T-helper 2 cell treated with Interferon-gamma antibody and Interleukin-4, amounts not matched to agents 5 μg/mL and 100 μg/mL, for 36 hours (primary cell): ENCODE results near the gene PTPRZ1.

Experiments used
- DNase-seq: peaks from one replicate; pipeline ENCODE4 v3.0.0; 2021; ENCODE audit warnings: low spot score
- H3K27ac Mint-ChIP-seq: one replicate; pipeline ENCODE4 v1.8.0; 2021; ENCODE audit warnings: mild to moderate bottlenecking, mixed read lengths
- H3K27me3 Mint-ChIP-seq: one replicate; pipeline ENCODE4 v1.8.0; 2021; ENCODE audit warnings: low read depth, mixed read lengths
- H3K36me3 Mint-ChIP-seq: one replicate; pipeline ENCODE4 v1.8.0; 2021; ENCODE audit warnings: low read depth, mixed read lengths
- H3K4me1 Mint-ChIP-seq: one replicate; pipeline ENCODE4 v1.8.0; 2021; ENCODE audit warnings: low read depth, mixed read lengths
- H3K4me3 Mint-ChIP-seq: one replicate; pipeline ENCODE4 v1.8.0; 2022; ENCODE audit warnings: mild to moderate bottlenecking, moderate library complexity, mixed read lengths
- H3K9me3 Mint-ChIP-seq: one replicate; pipeline ENCODE4 v1.8.0; 2021; ENCODE audit warnings: mixed read lengths

The PTPRZ1 gene

DNA sequence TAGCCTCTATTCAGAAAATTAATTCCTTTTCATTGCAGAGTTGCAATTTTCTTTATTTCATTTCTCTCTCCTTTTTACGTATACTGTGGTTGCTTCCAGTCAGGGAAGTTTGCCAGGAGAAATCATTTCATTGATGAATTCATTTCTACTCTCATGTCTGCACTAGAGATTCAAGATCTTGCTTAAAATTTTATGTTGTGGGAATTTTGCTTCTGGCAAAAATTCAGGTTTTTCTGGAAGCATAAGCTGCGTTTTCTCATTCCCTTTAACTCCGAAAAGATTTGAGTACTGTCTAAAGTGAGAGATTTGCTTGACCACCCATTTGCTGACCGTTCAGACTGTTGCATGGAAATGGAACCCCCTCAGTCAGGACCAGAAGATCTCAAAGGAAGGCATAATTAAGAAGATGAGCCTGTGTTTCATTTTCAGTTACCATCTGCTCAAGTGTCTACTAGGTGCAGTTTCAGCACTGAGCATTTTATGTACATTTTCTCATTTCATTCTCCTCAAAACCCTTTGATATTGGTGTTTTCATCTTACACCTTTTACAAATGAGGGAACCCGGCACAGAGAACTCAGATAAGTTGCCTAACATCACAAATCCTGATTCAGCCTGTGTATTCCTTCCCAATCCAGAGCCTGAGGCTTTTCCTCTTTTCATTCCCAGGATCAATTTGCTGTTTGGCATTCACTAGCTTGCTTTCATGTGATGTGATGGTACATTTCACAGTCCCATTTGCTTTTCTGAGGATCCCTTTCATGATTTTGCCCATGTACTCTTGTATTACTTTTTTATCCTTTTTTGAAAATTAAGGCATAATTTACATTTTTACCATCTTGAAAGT, 3.9 kb downstream of the PTPRZ1 start:
- no peak overlapping the region for H3K27ac Mint-ChIP-seq
- no peaks in the 10 kb centered on the region for H3K9me3 Mint-ChIP-seq
- DNase-seq, result no peak
- peaks cover 36% of the 10 kb centered on the region for H3K27me3 Mint-ChIP-seq
- peaks cover 3% of the 10 kb centered on the region for H3K4me1 Mint-ChIP-seq
- H3K4me3 Mint-ChIP-seq, result no peak overlapping the region
- H3K36me3 Mint-ChIP-seq, result no peaks in the 10 kb centered on the region

DNA sequence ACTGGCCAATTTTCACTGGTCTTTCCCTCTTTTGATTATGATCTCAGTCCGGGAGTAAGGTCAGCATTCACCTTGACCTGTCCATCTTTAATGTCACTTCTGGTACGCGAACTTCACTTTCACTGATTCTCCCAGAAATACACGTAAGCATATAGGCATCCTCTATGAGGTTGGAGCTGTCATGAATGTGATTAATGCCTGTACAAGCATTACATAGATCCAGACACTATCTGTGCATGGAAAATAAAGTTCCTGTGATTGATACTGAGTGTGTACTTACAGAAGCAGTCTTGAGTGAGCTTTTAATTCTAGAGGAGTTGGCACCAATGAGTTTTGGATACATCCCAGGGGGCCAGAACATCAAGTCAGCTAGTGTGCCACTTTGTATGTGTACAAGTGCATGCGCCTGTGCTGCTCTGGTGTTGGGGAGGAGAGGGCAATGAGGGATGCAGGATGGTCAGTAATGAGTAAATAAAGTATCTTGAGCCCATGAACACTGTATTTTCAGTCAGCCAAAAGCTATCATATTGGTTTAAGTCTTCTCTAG, 6.0 kb downstream of the PTPRZ1 start:
- peaks cover 18% of the 10 kb centered on the region for H3K27me3 Mint-ChIP-seq
- no peaks in the 10 kb centered on the region for H3K9me3 Mint-ChIP-seq
- no peak overlapping the region for H3K27ac Mint-ChIP-seq
- H3K36me3 Mint-ChIP-seq, result no peaks in the 10 kb centered on the region
- no peak overlapping the region for H3K4me3 Mint-ChIP-seq
- H3K4me1 Mint-ChIP-seq, result no peaks in the 10 kb centered on the region
- DNase-seq, result no peak

DNA sequence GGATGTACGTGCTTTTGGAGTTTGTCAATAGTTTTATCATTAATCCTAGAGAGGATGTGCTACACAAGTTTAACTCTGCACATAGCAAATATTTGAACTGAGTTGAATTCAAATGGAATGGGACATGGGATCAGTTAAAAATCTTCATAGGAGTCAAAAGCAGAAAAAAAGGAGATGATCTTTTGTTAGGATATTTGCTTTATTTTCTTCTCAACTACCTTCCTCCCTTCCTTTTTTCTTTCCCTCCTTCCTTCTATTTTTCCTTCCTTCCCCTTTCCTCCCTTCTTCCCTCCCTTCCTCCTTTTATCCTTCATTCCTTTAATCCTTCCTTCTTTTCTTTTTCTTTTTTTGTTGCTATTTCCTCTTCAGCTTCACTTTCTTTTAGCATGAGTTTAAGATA, 6.6 kb downstream of the PTPRZ1 start:
- no peaks in the 10 kb centered on the region for H3K36me3 Mint-ChIP-seq
- H3K27me3 Mint-ChIP-seq, result peaks cover 13% of the 10 kb centered on the region
- no peak overlapping the region for H3K4me3 Mint-ChIP-seq
- no peak for DNase-seq
- H3K4me1 Mint-ChIP-seq, result no peaks in the 10 kb centered on the region
- no peaks in the 10 kb centered on the region for H3K9me3 Mint-ChIP-seq
- H3K27ac Mint-ChIP-seq, result no peak overlapping the region

GRCh38 chr7:121882731-121883130, 9.8 kb downstream of the PTPRZ1 start:
- Mint-ChIP-seq H3K4me3 (no peak overlapping the region), H3K27me3 (no peaks in the 10 kb centered on the region), H3K4me1 (no peaks in the 10 kb centered on the region), H3K27ac (no peak overlapping the region), H3K36me3 (no peaks in the 10 kb centered on the region), H3K9me3 (no peaks in the 10 kb centered on the region)
- no peak for DNase-seq

GRCh38 chr7:121885166-121885920, 12.4 kb downstream of the PTPRZ1 start:
- Mint-ChIP-seq H3K27me3 (no peaks in the 10 kb centered on the region), H3K36me3 (no peaks in the 10 kb centered on the region), H3K9me3 (no peaks in the 10 kb centered on the region), H3K4me1 (no peaks in the 10 kb centered on the region), H3K27ac (no peak overlapping the region), H3K4me3 (no peak overlapping the region)
- DNase-seq, result no peak

DNA sequence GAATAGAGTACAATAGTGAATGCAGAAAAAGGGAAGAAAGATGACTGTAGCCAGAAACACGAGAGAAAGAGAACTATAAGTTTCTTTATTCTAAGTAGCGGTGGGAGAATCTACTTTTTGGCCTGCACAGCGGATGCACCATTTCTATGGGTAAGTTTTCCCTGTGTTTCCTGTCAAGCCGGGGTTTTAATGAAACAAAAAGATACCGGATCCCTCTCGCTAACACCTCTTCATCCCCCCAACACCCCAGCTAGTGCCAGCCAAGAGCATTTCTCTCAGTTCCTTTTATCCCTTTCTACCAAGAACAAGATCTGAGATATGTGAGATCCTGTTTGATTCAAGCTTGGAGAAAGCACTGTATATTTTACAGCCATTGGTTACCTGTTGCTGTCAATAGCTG, 14.7 kb downstream of the PTPRZ1 start:
- Mint-ChIP-seq H3K27me3 (no peaks in the 10 kb centered on the region), H3K4me3 (no peak overlapping the region), H3K27ac (no peak overlapping the region), H3K36me3 (no peaks in the 10 kb centered on the region), H3K9me3 (no peaks in the 10 kb centered on the region), H3K4me1 (no peaks in the 10 kb centered on the region)
- no peak for DNase-seq

GRCh38 chr7:121890833-121891232, 17.9 kb downstream of the PTPRZ1 start:
- Mint-ChIP-seq H3K4me3 (no peak overlapping the region), H3K4me1 (no peaks in the 10 kb centered on the region), H3K27me3 (no peaks in the 10 kb centered on the region), H3K27ac (no peak overlapping the region), H3K36me3 (no peaks in the 10 kb centered on the region), H3K9me3 (no peaks in the 10 kb centered on the region)
- no peak for DNase-seq

GRCh38 chr7:121891731-121892130, 18.8 kb downstream of the PTPRZ1 start:
- no peaks in the 10 kb centered on the region for H3K4me1 Mint-ChIP-seq
- no peaks in the 10 kb centered on the region for H3K27me3 Mint-ChIP-seq
- H3K36me3 Mint-ChIP-seq, result no peaks in the 10 kb centered on the region
- H3K27ac Mint-ChIP-seq, result no peak overlapping the region
- H3K9me3 Mint-ChIP-seq, result no peaks in the 10 kb centered on the region
- no peak overlapping the region for H3K4me3 Mint-ChIP-seq
- no peak for DNase-seq

- H3K27ac Mint-ChIP-seq, result no peak overlapping the region
- no peak overlapping the region for H3K4me3 Mint-ChIP-seq
- no peaks in the 10 kb centered on the region for H3K9me3 Mint-ChIP-seq
- no peaks in the 10 kb centered on the region for H3K27me3 Mint-ChIP-seq
- H3K36me3 Mint-ChIP-seq, result no peaks in the 10 kb centered on the region
- no peak for DNase-seq
- no peaks in the 10 kb centered on the region for H3K4me1 Mint-ChIP-seq
Observed at GRCh38 chr7:121901026-121901425, 28.1 kb downstream of the PTPRZ1 start.

DNA sequence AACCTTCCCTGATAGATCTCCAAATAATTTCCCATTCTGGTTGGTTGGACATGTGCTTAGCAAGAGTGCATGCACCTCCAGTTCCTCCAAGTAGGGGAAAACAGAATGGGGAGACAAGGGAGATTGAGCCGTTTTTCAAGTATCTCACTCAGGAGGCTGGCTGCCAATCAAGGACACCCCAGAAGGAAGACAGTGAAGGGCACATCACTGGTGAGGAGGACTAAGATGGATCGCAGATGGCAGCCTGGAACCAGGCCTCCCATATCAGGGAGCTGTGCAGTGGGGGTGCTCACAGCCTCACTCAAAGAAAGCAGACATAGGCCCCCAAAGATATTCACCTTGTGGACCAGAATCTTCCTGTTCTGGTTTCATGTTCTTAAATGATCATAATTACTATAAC, 31.2 kb downstream of the PTPRZ1 start:
- H3K27me3 Mint-ChIP-seq, result no peaks in the 10 kb centered on the region
- no peaks in the 10 kb centered on the region for H3K4me1 Mint-ChIP-seq
- no peaks in the 10 kb centered on the region for H3K9me3 Mint-ChIP-seq

GRCh38 chr7:121908042-121908441, 35.1 kb downstream of the PTPRZ1 start:
- H3K27me3 Mint-ChIP-seq, result no peaks in the 10 kb centered on the region
- H3K27ac Mint-ChIP-seq, result no peak overlapping the region
- no peak for DNase-seq
- no peaks in the 10 kb centered on the region for H3K4me1 Mint-ChIP-seq
- H3K4me3 Mint-ChIP-seq, result no peak overlapping the region
- H3K9me3 Mint-ChIP-seq, result no peaks in the 10 kb centered on the region
- H3K36me3 Mint-ChIP-seq, result no peaks in the 10 kb centered on the region

More for the DNA sequence above, 31.2 kb downstream of the PTPRZ1 start:
- DNase-seq, result no peak
- Mint-ChIP-seq H3K4me3 (no peak overlapping the region), H3K27ac (no peak overlapping the region), H3K36me3 (no peaks in the 10 kb centered on the region)

DNA sequence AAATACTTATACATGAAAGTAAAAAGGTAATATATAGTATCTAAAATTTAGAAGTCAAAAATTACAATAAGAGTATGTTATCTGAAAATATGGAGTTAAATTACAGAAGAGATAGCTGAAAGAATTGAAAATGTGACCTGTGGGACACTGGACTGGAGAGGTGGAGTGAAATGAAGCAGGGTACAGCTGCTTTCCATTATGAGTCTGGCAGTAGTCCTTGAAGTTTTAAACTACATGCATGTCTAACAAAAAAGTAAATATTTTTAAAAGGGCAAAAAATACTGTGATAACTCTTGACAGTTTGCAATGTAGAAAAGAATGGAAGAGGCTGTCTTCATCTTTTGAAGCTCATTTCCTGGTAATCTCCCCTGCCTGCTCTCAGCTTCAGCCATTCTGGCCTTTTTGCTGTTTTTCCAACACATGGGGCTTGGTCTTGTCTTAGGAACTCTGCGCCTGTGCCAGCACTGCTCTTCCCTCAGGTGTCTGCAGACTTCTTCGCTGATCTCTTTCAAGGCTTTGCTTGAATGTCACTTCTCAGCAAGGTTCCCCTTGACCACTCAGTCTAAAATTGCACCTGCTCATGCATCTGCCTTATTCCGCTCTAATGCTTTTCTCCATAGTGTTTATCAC, 36.9 kb downstream of the PTPRZ1 start:
- no peaks in the 10 kb centered on the region for H3K9me3 Mint-ChIP-seq
- H3K36me3 Mint-ChIP-seq, result no peaks in the 10 kb centered on the region
- no peak overlapping the region for H3K4me3 Mint-ChIP-seq
- H3K4me1 Mint-ChIP-seq, result no peaks in the 10 kb centered on the region
- DNase-seq, result no peak
- no peak overlapping the region for H3K27ac Mint-ChIP-seq
- H3K27me3 Mint-ChIP-seq, result no peaks in the 10 kb centered on the region

DNA sequence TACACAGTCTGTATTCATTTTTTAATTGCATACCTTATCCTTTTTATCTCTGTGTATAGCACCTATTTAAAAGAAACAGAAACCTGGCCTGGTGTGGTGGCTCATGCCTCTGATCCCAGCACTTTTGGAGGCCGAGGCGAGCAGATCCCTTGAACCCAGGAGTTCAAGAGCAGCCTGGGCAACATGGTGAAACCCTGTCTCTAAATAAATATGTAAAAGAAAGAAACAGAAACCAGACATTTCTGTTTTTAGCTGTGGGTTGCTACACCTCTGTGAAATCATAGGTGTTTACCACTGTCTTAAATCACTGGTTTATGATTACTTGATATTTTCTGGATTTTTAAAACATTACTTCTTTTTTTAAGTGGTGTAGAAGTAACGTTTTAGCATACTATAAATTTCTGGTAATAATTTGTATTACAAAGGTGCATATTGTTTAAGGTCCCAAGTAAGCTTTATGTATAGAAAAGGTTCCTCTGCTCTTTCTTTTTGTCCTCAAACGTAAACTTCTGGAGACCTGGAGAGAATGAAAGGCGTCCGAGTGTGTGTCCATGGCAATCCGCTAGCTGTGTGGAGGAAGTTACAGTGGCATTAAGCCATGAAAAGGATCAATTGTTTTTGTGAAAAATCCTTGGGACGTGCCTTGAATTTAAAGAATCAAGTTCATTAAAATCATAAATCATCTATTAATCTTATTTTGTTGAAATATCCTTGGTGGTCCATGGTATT, 41.1 kb downstream of the PTPRZ1 start:
- no peaks in the 10 kb centered on the region for H3K27me3 Mint-ChIP-seq
- no peak overlapping the region for H3K4me3 Mint-ChIP-seq
- no peaks in the 10 kb centered on the region for H3K9me3 Mint-ChIP-seq
- H3K36me3 Mint-ChIP-seq, result no peaks in the 10 kb centered on the region
- H3K27ac Mint-ChIP-seq, result no peak overlapping the region
- no peaks in the 10 kb centered on the region for H3K4me1 Mint-ChIP-seq
- DNase-seq, result no peak
